ENCODE measurements around the gene PNPT1.
A peak's percentile ranks its signal among the peaks of the same experiment; 100 is the strongest.
"Not testable (repeated sequence)": the region's sequence is repeated elsewhere in the genome, so short reads cannot be mapped to it uniquely, and the experiment has no call there.

The PNPT1 gene

GRCh38 chr2:55693181-55694125 is at the start of gene PNPT1:
PNPT1 (minus strand) TSS chr2:55693844; CDS start chr2:55693823, 21 bp downstream.
- peaks cover 13% of the 10 kb centered on the region for H3K4me1 ChIP-seq (ENCODE audit: low read length)
- H4K20me1 ChIP-seq (ENCODE audit: insufficient read depth, low read length) = no peaks in the 10 kb centered on the region; the same call in 1 of the 2 replicates
- peak within 1 kb of the TSS; percentile 3; the same call in 1 of the 2 replicates for H3K27ac ChIP-seq (ENCODE audit: low read length)
- H2AFZ ChIP-seq (ENCODE audit: low read depth, low read length) = peak within 1 kb of the TSS; percentile 90
- peaks cover 55% of the 10 kb centered on the region for H3K79me2 ChIP-seq (ENCODE audit: low read length)
- H3K4me3 ChIP-seq (ENCODE audit: low read length) = peak within 1 kb of the TSS; percentile 80
- TF ChIP-seq CTCF (IDR thresholded peaks at IDR 0.05; ENCODE audit: low read depth, low read length) (no peak), EZH2phosphoT487 (IDR thresholded peaks at IDR 0.05; ENCODE audit: low read depth) (no peak)
- no peaks in the 10 kb centered on the region for H3K9me3 ChIP-seq (ENCODE audit: insufficient read depth, low read length)
- H3K4me2 ChIP-seq (ENCODE audit: low read length) = peak within 1 kb of the TSS; percentile 73
- no peaks in the 10 kb centered on the region for H3K27me3 ChIP-seq (ENCODE audit: low read depth, low read length)
- peak within 1 kb of the TSS; percentile 68 for H3K9ac ChIP-seq (ENCODE audit: low read length)
- H3K36me3 ChIP-seq (replicated peaks; ENCODE audit: low read depth, low read length) = peaks cover 24% of the 10 kb centered on the region

GRCh38 chr2:55742996-55743395 is 49.4 kb upstream of the PNPT1 start:
- TF ChIP-seq EZH2phosphoT487 (IDR thresholded peaks at IDR 0.05; ENCODE audit: low read depth) (no peak), CTCF (IDR thresholded peaks at IDR 0.05; ENCODE audit: low read depth, low read length) (no peak)
- Histone ChIP-seq H3K4me1 (ENCODE audit: low read length) (peaks cover 19% of the 10 kb centered on the region), H3K9me3 (ENCODE audit: insufficient read depth, low read length) (no peaks in the 10 kb centered on the region), H3K27ac (ENCODE audit: low read length) (no peak overlapping the region), H4K20me1 (ENCODE audit: insufficient read depth, low read length) (no peaks in the 10 kb centered on the region), H3K9ac (ENCODE audit: low read length) (no peak overlapping the region), H2AFZ (ENCODE audit: low read depth, low read length) (no peak overlapping the region), H3K4me3 (ENCODE audit: low read length) (no peak overlapping the region), H3K4me2 (ENCODE audit: low read length) (no peak overlapping the region), H3K27me3 (ENCODE audit: low read depth, low read length) (no peaks in the 10 kb centered on the region), H3K36me3 (replicated peaks; ENCODE audit: low read depth, low read length) (no peaks in the 10 kb centered on the region), H3K79me2 (ENCODE audit: low read length) (no peaks in the 10 kb centered on the region)

- H3K27me3 ChIP-seq (ENCODE audit: low read depth, low read length); H3K9ac ChIP-seq (ENCODE audit: low read length); H3K79me2 ChIP-seq (ENCODE audit: low read length); H3K9me3 ChIP-seq (ENCODE audit: insufficient read depth, low read length); H3K27ac ChIP-seq (ENCODE audit: low read length); H3K4me2 ChIP-seq (ENCODE audit: low read length); H3K36me3 ChIP-seq (replicated peaks; ENCODE audit: low read depth, low read length); H3K4me3 ChIP-seq (ENCODE audit: low read length); H4K20me1 ChIP-seq (ENCODE audit: insufficient read depth, low read length); H3K4me1 ChIP-seq (ENCODE audit: low read length); H2AFZ ChIP-seq (ENCODE audit: low read depth, low read length): not testable (repeated sequence)
Observed at GRCh38 chr2:55736019-55736536, 42.4 kb upstream of the PNPT1 start.

GRCh38 chr2:55734726-55735125 is 41.1 kb upstream of the PNPT1 start:
- Histone ChIP-seq H3K4me2 (ENCODE audit: low read length) (no peak overlapping the region), H3K27me3 (ENCODE audit: low read depth, low read length) (no peaks in the 10 kb centered on the region), H3K36me3 (replicated peaks; ENCODE audit: low read depth, low read length) (no peaks in the 10 kb centered on the region), H2AFZ (ENCODE audit: low read depth, low read length) (no peak overlapping the region), H3K79me2 (ENCODE audit: low read length) (no peaks in the 10 kb centered on the region), H3K27ac (ENCODE audit: low read length) (no peak overlapping the region), H3K4me3 (ENCODE audit: low read length) (no peak overlapping the region), H3K9ac (ENCODE audit: low read length) (no peak overlapping the region), H4K20me1 (ENCODE audit: insufficient read depth, low read length) (no peaks in the 10 kb centered on the region), H3K4me1 (ENCODE audit: low read length) (no peaks in the 10 kb centered on the region), H3K9me3 (ENCODE audit: insufficient read depth, low read length) (no peaks in the 10 kb centered on the region)
- no peak for TF ChIP-seq EZH2phosphoT487 (IDR thresholded peaks at IDR 0.05; ENCODE audit: low read depth)
- TF ChIP-seq CTCF (IDR thresholded peaks at IDR 0.05; ENCODE audit: low read depth, low read length) = no peak

Measured in OCI-LY3 (cell line).